HG03196 (cell line): ENCODE measurements around the gene AKNA.

Experiments
- ATAC-seq: cut with Tn5 transposase; IDR thresholded peaks from one replicate; pipeline ENCODE4 v1.9.1; 2021; ENCODE audit not compliant: unreplicated experiment

AKNA gene

GRCh38 chr9:114308361-114308950, 79.3 kb downstream of the AKNA start:
- no peak for ATAC-seq

- ATAC-seq = no peak
Measured at GRCh38 chr9:114307899-114308267, 79.9 kb downstream of the AKNA start.

- no peak for ATAC-seq
Measured at GRCh38 chr9:114304416-114305188, 83.2 kb downstream of the AKNA start.

GRCh38 chr9:114303977-114304376, 83.8 kb downstream of the AKNA start:
- ATAC-seq = no peak

GRCh38 chr9:114303571-114303970, 84.2 kb downstream of the AKNA start:
- no peak for ATAC-seq

GRCh38 chr9:114302727-114303126, 85.1 kb downstream of the AKNA start:
- no peak for ATAC-seq

- no peak for ATAC-seq
Measured at GRCh38 chr9:114301798-114302565, 85.8 kb downstream of the AKNA start.

- ATAC-seq = no peak
Measured at GRCh38 chr9:114300846-114301797, 86.7 kb downstream of the AKNA start.

- ATAC-seq = no peak
Measured at GRCh38 chr9:114300153-114300845, 87.5 kb downstream of the AKNA start.

- ATAC-seq = no peak
Measured at GRCh38 chr9:114299286-114300152, 88.3 kb downstream of the AKNA start.

- no peak for ATAC-seq
Measured at GRCh38 chr9:114296338-114296737, 91.4 kb downstream of the AKNA start.

- no peak for ATAC-seq
Measured at GRCh38 chr9:114294664-114295063, 93.1 kb downstream of the AKNA start.

- no peak for ATAC-seq
Measured at GRCh38 chr9:114291886-114292590, 95.7 kb downstream of the AKNA start.

- no peak for ATAC-seq
Measured at GRCh38 chr9:114291064-114291474, 96.7 kb downstream of the AKNA start.

- no peak for ATAC-seq
Measured at GRCh38 chr9:114290561-114290986, 97.2 kb downstream of the AKNA start.

GRCh38 chr9:114289571-114290481, 98.0 kb downstream of the AKNA start:
- ATAC-seq = no peak

GRCh38 chr9:114289106-114289505, 98.7 kb downstream of the AKNA start:
- ATAC-seq = no peak
